Raji (cell line): ENCODE data around the gene TAB2.

Experiments used
- POLR2A ChIP-seq: IDR thresholded peaks from 2 replicates; pipeline ENCODE4 v1.6.1; 2011; ENCODE audit warnings: low read depth, low read length, control low read depth; ENCODE audit not compliant: insufficient read depth

The TAB2 gene

DNA sequence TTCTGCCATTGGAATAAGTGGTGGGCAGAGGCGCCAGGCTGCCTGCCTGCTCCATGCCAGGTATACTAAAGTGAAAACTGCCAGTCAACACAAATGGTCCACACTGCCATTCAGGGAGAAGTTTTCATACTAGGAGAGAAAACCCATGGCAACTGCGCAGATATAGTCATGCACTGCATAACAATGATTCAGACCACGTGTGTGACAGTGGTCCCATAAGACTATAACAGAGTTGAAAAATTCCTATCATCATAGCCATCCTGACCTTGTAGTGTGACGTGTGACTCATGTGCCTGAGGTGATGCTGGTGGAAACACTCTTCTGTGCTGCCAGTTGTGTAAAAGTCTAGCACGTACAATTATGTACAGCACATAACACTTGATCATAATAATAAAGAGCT is 142.2 kb downstream of the TAB2 start:
- no peak for TF ChIP-seq POLR2A
